ENCODE results near the gene KTN1.

DNA sequence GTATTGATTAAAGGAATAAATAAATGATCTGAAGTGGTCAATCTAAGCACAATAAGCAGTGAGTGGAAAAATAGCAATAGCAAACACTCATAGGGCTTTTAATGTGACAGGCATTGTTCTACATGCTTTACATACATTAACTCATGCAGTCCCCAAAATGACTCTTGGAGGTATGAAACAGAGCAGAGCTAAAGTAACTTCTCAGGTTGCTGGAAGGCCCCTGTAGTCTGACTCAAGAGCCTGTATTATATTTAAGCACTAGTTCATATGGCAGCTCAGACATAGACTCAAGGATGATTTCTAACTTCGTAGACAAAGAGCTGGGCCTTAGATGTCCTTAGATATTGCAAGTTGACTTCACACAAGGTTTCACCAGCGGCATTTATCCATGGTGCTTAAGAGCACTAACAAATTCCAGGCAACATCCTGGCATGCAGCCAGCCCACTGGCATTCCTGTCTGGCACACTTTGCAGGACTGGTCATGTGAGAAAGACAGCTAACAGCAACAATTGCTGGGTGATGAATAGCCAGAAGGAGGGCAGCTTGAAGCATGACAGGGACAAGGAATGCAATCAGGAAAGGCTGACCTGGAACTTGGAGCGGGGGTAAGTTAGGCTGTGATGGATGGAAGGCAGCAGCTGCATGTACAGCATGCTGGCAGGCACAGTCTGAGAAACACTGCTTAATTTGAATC is 22.9 kb upstream of the KTN1 start:
- no peak for TF ChIP-seq EZH2 (IDR thresholded peaks at IDR 0.05; ENCODE audit: borderline replicate concordance, low read length)
- TF ChIP-seq CTCF (IDR thresholded peaks at IDR 0.05; ENCODE audit: low read length), result no peak

Measured in OCI-LY1 (cell line).